GM19025 (cell line): ENCODE results near the gene ACOT7.
A peak's percentile ranks its signal among the peaks of the same experiment; 100 is the strongest.

Experiments
- ATAC-seq: cut with Tn5 transposase; IDR thresholded peaks from one replicate; pipeline ENCODE4 v1.9.1; 2021; ENCODE audit warnings: mild to moderate bottlenecking, low read depth, moderate library complexity; ENCODE audit not compliant: unreplicated experiment

The ACOT7 gene

DNA sequence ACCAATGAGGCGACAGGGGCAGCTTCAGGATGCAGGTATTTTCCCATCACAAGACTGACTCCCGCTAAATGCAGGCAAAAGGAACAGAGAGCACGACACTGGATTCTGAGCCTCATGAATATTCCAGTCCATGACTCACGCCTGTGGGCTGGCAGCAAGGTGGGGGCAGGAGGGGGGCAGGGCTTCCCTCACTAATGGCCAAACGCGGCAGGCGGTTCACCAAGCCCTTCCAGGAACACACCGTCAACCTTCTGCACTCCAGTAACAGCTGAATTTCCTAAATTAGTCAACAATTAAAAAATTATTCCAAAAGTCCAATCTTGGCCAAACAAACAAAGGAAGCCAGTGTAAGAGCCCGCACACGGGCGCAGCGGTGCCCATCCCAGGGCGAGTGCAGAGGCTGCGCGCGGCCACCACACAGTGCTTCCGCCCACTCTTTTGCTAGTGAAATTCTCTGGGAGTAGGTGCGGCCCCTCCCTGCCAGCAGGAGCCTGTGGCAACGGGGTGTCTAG, 120.1 kb downstream of the ACOT7 start:
- no peak for ATAC-seq

GRCh38 chr1:6272868-6273267, 120.7 kb downstream of the ACOT7 start:
- no peak for ATAC-seq

- no peak for ATAC-seq
Observed at GRCh38 chr1:6272452-6272851, 121.1 kb downstream of the ACOT7 start.

DNA sequence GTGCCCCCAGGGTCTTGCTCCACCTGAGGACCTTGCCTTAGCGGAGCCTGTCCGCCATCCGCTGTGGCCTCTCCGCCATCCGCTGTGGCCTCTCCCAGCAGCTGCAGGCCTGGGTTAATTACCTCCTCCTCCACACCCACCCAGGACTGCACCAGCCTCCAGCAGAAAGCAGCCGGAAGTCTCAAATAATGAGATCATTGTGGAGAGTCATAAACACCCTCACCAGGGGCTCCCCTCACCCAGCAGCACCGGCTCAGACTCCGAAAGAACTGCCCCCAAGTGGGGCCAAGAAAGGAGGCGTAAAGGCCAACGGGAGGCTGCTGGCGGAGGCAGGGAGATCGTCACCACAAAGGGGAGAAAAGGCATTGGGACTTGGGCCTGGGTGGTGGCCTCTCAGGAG, 122.0 kb downstream of the ACOT7 start:
- ATAC-seq: no peak

- no peak for ATAC-seq
Observed at GRCh38 chr1:6271006-6271405, 122.6 kb downstream of the ACOT7 start.

GRCh38 chr1:6270401-6270800, 123.2 kb downstream of the ACOT7 start:
- no peak for ATAC-seq

DNA sequence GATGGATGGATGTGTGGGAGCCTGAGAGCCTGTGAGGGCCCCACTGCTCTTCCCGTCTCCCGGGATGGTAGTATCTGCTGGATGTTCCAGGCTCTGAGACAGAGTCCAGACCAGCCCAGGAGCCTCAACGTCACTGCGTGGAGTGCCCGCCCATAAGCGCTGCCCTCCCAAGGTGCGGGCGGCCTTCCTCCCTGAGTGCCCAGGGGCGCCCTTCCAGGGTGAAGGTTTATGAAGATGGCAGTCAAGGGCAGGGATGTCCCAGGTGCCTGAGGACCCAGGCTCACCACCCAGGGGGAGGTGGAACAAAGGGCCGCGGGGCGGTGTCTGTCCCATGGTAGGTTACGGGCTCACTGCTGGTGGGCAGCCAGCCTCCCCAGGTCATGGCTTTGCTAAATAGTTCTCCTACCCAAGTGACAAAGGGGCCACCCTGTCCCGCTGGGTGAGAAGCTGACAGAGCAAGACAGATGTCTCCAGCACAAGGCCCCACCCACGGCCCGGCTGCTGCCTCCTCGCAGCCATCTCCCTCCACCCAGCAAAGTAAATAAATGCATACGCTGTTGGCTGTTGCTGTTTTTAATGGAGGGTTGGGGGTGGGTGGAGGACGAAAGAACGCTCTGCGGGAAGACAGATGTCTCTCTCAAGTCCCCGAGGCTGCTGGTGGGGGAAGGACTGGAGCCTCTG, 123.7 kb downstream of the ACOT7 start:
- ATAC-seq: no peak

GRCh38 chr1:6269296-6269695, 124.3 kb downstream of the ACOT7 start:
- ATAC-seq: no peak

DNA sequence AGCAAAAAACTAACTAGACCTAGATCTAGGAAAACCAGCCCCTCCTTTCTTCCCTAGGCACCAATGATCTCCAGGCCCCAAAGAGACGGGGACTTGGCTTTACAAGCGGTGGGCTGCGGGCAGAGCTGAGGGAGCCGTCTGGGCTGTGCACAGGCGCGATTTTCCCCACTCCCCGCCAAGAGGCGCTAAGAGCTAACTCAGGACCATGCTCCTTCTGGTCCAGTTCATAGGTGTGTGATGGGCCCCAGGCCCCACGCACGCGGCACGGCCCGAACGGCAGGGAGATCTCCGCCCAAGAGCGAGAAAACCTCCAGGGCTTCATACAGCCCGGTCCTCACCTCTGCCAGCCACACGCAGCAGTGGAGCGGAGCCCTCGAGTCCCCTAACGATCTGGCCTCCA, 125.2 kb downstream of the ACOT7 start:
- no peak for ATAC-seq

DNA sequence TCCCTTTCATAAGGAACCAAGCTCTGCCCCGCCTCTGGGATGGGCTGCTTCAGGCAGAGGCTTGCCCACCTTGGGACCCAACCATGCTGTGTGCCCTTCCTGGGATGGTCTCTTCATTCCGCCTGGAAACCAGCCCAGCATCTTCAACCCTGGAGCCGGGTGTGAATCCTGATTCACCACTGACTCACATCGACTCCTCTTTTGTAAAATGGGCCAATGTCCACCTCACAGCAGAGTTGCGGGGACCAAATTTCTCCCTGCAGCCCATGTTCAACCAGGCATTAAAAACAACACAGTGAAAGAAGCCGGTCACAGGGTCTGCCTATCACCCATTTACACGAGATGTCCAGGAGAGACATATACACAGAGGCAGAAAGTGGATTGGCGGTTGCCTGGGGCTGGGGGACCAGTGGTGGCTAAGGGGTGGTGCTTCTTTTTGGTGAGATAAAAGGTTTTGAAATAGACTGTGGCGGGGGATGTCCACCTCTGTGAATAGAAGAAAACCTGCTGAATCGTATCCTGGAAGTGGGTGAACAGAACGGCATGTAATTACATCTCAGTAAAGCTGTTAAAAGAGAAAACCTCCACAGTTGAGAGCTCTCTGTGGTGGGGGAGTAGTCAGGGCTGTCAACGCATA, 125.8 kb downstream of the ACOT7 start:
- no peak for ATAC-seq

DNA sequence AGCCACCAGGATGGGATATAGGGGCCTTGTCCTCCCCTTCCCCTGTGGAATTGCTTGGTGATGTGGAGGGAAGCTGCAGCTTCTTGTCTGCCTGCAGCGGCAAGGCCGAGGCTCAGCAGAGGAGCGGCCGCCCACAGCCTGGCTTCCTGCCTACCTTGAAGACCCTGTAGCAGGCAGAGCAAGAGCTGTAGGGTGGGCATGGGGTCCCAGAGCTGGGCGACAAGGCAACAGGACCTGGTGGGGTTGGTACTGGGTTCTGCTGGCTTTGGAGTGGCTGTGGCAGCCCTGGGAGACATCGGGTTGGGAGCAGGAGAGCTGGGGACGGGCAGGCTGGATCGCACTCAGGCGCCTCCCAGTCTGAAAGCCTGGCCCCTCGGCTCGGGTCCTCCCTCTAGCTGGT, 126.9 kb downstream of the ACOT7 start:
- ATAC-seq: no peak

GRCh38 chr1:6265151-6265550, 128.4 kb downstream of the ACOT7 start:
- ATAC-seq: no peak

DNA sequence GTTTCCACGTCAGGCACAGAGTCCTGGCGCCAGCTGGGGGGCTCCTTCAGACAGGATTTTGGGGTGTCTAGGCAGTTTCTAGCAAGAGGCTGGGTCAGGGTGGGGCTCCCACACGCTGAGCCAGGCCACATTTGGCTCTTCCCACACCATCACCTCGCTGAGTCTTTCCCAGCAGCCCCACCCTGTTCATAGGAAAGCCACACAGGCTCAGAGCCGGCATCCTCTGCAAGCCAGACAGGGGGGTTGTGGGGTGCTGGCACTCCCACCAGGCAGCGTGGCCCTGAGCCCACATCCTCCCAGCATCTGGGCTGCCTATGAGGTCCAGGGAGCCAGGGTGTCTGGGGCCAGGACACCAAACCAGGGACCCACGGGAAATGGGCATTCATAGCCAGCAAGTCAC, 129.9 kb downstream of the ACOT7 start:
- ATAC-seq: no peak

GRCh38 chr1:6262555-6263420, 130.8 kb downstream of the ACOT7 start:
- no peak for ATAC-seq

GRCh38 chr1:6261615-6261995, 132.0 kb downstream of the ACOT7 start:
- ATAC-seq: no peak

DNA sequence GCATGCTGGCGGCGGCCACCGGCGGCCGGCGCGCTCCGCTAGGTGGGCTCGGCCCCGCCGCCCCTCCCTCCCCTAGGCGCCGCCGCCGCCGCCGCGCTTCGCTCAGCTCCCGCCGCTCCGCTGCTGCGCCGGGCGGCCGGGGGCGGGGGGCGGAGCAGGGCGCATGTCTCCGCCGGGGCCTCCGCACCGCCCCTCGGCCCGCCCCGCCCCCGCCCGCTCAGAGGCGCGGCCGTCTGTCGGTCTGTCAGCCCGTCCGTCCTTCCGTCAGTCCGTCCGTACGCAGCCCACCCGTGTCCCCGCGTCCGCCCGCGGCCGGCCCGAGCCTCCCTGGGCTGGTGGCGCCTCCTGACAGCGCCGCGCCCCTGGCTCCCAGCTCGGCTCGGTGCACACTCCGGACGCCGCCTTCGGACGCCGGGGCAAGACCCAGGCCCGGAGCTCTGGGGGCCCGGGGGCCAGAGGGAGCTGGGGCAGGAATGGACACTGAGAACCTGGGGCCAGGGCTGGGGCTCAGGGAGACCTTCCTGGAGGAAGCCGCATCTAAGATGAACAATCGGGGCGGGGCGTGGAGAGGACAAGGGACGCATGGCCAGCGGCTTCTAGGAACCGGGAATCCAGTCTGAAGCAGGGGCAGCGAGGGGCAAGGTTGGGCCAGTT, 132.5 kb downstream of the ACOT7 start, which contains the start of gene GPR153:
TSS of gene GPR153 (minus strand) at position 138 of the 654 bp plus-strand sequence. CDS start 6,193 bp downstream, outside the sequence.
- ATAC-seq: peak; percentile 47

DNA sequence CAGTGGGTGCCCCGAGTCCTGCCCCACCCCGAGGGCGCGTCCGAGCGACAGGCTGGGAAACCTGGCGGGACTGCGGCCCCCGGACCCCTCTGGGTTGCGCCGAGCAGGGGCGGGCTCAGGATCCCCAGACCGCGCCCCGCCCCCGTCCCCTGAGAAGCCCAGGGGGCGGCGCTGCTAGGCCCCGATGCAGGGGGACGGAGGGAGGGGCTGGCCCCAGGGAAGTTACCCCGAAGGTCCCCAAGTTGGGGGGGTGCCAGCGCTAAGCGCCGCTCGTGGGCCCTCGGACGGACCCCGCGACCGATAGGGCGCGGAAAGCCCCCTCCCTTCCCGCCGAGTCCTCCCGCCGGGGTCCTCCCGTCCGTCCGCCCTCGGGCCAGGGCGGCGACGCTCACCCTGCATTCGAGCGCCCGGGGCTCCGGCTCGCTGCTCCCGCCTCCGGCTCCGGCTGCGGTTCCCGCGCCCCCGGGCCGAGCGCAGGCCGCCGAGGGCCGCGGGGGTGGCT, 133.1 kb downstream of the ACOT7 start:
- ATAC-seq: peak; percentile 18

DNA sequence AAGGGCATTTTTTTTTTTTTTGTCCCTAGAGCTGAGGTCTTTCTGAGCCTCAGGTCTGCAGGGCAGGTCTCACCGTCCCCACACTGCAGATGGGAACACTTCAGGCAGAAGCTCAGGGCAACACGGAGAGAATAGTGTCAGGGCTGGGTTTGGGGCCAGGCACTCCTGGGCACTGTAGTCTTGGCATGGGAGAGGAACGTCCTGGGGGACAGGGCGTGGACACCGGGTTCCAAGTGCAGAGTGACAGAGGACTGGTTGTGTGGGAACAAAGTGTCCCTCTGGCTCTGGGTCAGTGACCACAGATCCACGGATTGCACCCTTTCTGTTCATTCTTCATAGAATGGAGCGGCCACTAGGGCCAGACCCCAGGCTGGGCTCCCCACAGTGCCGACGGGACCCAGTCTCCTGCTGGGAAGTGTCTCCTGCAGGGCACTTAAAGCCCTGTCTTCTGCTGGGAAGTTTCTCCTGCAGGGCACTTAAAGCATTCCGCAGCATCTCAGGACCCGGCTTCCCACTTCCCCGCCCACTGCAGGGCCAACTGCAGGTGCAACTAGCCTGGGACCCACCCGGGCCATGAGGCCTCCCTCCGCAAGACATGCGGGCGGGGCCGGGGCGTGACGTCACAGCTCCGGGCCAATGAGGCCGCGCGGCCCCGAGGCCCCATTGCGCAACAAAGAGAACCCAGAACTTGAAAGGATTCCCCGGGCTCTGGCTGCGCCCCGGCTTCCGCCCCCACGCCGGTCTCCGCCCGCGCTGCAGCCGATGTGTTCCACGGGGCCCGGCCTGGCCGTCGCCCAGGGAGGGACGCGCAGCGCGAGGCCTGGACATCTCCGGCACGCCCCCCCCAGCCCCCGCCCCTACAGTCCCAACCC, 133.8 kb downstream of the ACOT7 start:
- no peak for ATAC-seq

DNA sequence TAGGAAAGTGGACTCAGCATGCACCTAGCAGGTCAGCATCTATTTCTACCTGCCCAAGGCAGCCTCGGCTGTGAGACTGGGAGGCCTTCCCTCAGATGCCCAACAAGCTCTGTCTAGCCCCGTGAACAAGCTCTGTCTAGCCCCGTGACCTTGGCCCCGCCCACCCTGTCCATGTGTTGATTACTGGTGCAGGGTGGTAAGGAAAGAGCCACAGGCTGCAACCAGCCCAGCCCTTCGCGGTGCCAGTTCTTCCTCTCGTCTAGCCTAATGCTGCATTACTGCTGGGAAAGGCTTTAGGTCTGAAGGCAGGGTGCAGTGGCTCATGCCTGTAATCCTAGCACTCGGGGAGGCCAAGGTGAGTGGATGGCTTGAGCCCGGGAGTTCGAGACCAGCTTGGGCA, 134.9 kb downstream of the ACOT7 start:
- no peak for ATAC-seq
